HFFc6 (cell line): ENCODE results near the gene TMEM182. TPM values are rescaled to one million over a fixed set of nuclear protein-coding genes. Genes with fewer than 3 reads are reported as not detected.

Experiments
- DNase-seq: peaks from one replicate; pipeline ENCODE4 v3.0.0-alpha.2; 2018
- H3K27ac Mint-ChIP-seq: 2 replicates; pipeline ENCODE4 v1.8.0; 2020; ENCODE audit warnings: mild to moderate bottlenecking, mixed read lengths
- H3K27me3 Mint-ChIP-seq: 2 replicates; pipeline ENCODE4 v1.8.0; 2021; ENCODE audit warnings: mild to moderate bottlenecking, moderate library complexity, mixed read lengths; ENCODE audit not compliant: insufficient read depth
- H3K36me3 Mint-ChIP-seq: 2 replicates; pipeline ENCODE4 v1.8.0; 2021; ENCODE audit warnings: low read depth, mixed read lengths
- H3K4me1 Mint-ChIP-seq: 2 replicates; pipeline ENCODE4 v1.8.0; 2020; ENCODE audit warnings: low read depth, mixed read lengths
- H3K4me3 Mint-ChIP-seq: 2 replicates; pipeline ENCODE4 v1.8.0; 2020; ENCODE audit warnings: mild to moderate bottlenecking, moderate library complexity, mixed read lengths
- H3K9me3 Mint-ChIP-seq: 2 replicates; pipeline ENCODE4 v1.8.0; 2020; ENCODE audit warnings: mild to moderate bottlenecking, mixed read lengths
- CTCF ChIP-seq: fragments of 200-600 bp; sonication (generic); IDR thresholded peaks from 2 replicates; pipeline ENCODE4 v1.5.0; 2021; ENCODE audit warnings: antibody characterized with exemption, mild to moderate bottlenecking
- total RNA-seq, 6 experiments: library from RNA; stranded (reverse); fragmentation: NEBNext Ultra II Directional; extraction: Animal tissue kit (Norgen Biotek cat#: 25700); gene quantifications; 2 replicates in 1 of 6; 3 replicates in 5 of 6; pipeline ENCODE4 v1.2.3, GENCODE V29; 2021

The TMEM182 gene
- total RNA-seq, 6 experiments from 2014 or later = 2.0 to 4.2 (median 2.5) TPM

DNA sequence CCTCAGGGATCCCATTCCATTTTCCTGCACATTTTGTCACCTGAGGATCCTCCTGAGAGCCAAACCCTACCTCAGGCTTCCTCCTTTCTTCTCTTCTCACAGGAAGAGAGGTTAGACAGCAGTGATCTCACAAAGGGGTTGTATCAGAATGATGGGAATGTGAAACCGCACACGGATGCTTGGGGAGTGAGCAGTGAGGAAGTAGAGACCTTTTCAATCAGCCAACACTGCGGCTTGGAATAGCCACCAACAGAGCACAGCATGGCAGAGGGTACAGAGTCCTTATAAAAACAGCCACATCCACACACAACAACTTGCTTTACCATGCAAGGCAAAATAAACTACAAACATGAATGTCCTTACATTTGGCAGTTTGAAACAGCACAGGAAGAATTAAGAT, 8.7 kb downstream of the TMEM182 start:
- Mint-ChIP-seq H3K36me3 (no peaks in the 10 kb centered on the region), H3K27ac (no peak overlapping the region), H3K4me3 (no peak overlapping the region; the same call in 1 of the 2 replicates), H3K9me3 (no peaks in the 10 kb centered on the region), H3K4me1 (peaks cover 10% of the 10 kb centered on the region), H3K27me3 (no peaks in the 10 kb centered on the region)
- no peak for DNase-seq
- TF ChIP-seq CTCF = no peak

- no peaks in the 10 kb centered on the region for H3K27me3 Mint-ChIP-seq
- H3K36me3 Mint-ChIP-seq = no peaks in the 10 kb centered on the region
- DNase-seq = no peak
- H3K27ac Mint-ChIP-seq = no peak overlapping the region
- H3K9me3 Mint-ChIP-seq = no peaks in the 10 kb centered on the region
- no peak overlapping the region for H3K4me3 Mint-ChIP-seq
- peaks cover 10% of the 10 kb centered on the region for H3K4me1 Mint-ChIP-seq
- TF ChIP-seq CTCF = no peak
Measured at GRCh38 chr2:102771114-102771513, 9.3 kb downstream of the TMEM182 start.

DNA sequence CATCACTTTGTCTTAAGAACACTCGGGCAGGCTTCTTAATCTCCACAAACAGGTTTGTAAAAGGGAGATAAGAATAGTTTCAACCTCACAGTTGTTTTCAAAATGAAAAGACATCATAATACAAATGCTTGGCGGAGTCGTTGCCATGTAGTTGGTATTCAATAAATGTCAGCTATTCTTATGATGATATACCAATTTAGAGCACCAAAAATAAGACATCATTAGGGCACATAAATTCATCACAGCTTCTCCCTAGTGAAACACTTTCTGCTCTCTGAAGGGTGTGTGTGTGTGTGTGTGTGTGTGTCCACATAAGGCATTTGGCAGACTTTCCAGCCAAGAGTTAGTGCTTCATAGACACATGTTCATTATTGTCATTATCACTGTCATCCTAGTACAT, 10.8 kb downstream of the TMEM182 start:
- Mint-ChIP-seq H3K9me3 (no peaks in the 10 kb centered on the region), H3K4me1 (peaks cover 10% of the 10 kb centered on the region), H3K27me3 (no peaks in the 10 kb centered on the region), H3K4me3 (no peak overlapping the region), H3K27ac (no peak overlapping the region), H3K36me3 (no peaks in the 10 kb centered on the region)
- DNase-seq = no peak
- TF ChIP-seq CTCF = no peak

GRCh38 chr2:102773149-102773705, 11.4 kb downstream of the TMEM182 start:
- no peak for TF ChIP-seq CTCF
- H3K9me3 Mint-ChIP-seq = no peaks in the 10 kb centered on the region
- no peak overlapping the region for H3K4me3 Mint-ChIP-seq
- no peaks in the 10 kb centered on the region for H3K27me3 Mint-ChIP-seq
- H3K27ac Mint-ChIP-seq = no peak overlapping the region
- H3K36me3 Mint-ChIP-seq = no peaks in the 10 kb centered on the region
- H3K4me1 Mint-ChIP-seq = peaks cover 10% of the 10 kb centered on the region
- DNase-seq = no peak

- no peak for DNase-seq
- Mint-ChIP-seq H3K27ac (no peak overlapping the region), H3K36me3 (no peaks in the 10 kb centered on the region), H3K27me3 (no peaks in the 10 kb centered on the region; the same call in 1 of the 2 replicates), H3K4me3 (no peak overlapping the region), H3K9me3 (no peaks in the 10 kb centered on the region), H3K4me1 (no peaks in the 10 kb centered on the region)
- no peak for TF ChIP-seq CTCF
Measured at GRCh38 chr2:102778260-102778659, 16.4 kb downstream of the TMEM182 start.

DNA sequence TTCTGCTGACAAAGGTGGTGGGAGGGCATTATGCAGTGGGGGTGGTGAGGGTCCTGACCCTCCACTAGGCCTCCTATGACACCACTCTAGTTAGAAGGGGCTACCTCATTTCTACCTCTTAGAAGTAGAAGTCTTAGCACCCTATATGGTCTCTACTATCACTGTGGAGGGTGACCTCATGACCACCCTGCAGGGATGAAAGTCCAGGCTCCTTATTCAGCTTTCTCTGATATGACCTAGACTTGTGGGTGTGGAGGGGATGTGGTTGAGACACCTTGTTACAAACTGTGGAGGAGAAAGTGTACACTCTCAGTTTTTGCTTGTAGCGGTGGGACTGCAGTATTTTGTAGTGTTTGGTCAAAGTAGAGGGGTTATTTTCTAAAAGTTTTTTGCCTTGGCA, 18.6 kb downstream of the TMEM182 start:
- Mint-ChIP-seq H3K27me3 (no peaks in the 10 kb centered on the region; the same call in 1 of the 2 replicates), H3K4me1 (no peaks in the 10 kb centered on the region), H3K27ac (no peak overlapping the region), H3K36me3 (no peaks in the 10 kb centered on the region), H3K4me3 (no peak overlapping the region), H3K9me3 (no peaks in the 10 kb centered on the region)
- TF ChIP-seq CTCF = no peak
- DNase-seq = no peak
